K562 (cell line): ENCODE results near the gene MED15. TPM values are rescaled to one million over a fixed set of nuclear protein-coding genes. Genes with fewer than 3 reads are reported as not detected.

ENCODE experiments used
- BRD9 ChIP-seq: fragments of 450-650 bp; IDR thresholded peaks from 2 replicates; pipeline ENCODE4 v1.6.1; 2018; ENCODE audit warnings: low read depth; ENCODE audit not compliant: partially characterized antibody
- CREBBP ChIP-seq: IDR thresholded peaks from one replicate; pipeline ENCODE4 v1.6.1; 2012; ENCODE audit warnings: low read depth, mild to moderate bottlenecking, control low read depth, inconsistent platforms, low read length
- FOXM1 ChIP-seq, 2 experiments: fragments of 450-650 bp in 1 of 2; sonication (generic) in 1 of 2; formaldehyde crosslinking in 1 of 2; IDR thresholded peaks; 2 replicates each; pipeline versions ENCODE4 v1.6.1 to v1.9.0; 2017 to 2022; ENCODE audit warnings: low read depth in 2 of 2, mild to moderate bottlenecking in 2 of 2, missing genetic modification reagents in 1 of 2, moderate library complexity in 1 of 2
- NBN ChIP-seq: fragments of 450-650 bp; IDR thresholded peaks from 2 replicates; pipeline ENCODE4 v1.6.1; 2016; ENCODE audit warnings: low read depth, mild to moderate bottlenecking
- NCOA2 ChIP-seq, 2 experiments: fragments of 450-650 bp; IDR thresholded peaks; 2 replicates each; pipeline ENCODE4 v1.6.1; 2018; ENCODE audit warnings: mild to moderate bottlenecking in 2 of 2, moderate library complexity in 1 of 2; ENCODE audit not compliant: partially characterized antibody in 2 of 2
- RFX7 ChIP-seq: fragments of 250-450 bp; sonication (Bioruptor Pico); IDR thresholded peaks from 2 replicates; pipeline ENCODE4 v1.5.1; 2021; ENCODE audit warnings: mild to moderate bottlenecking
- SNIP1 ChIP-seq: fragments of 450-650 bp; IDR thresholded peaks from 2 replicates; pipeline ENCODE4 v1.7.1; 2017; ENCODE audit warnings: low read depth, mild to moderate bottlenecking
- U2AF1 ChIP-seq: fragments of 200-400 bp; formaldehyde crosslinking; optimal IDR thresholded peaks from 2 replicates; pipeline ENCODE3; 2017; ENCODE audit warnings: mild to moderate bottlenecking, low read depth, low read length, moderate library complexity
- ZFP30 ChIP-seq: fragments of 250-450 bp; sonication (Bioruptor Pico); IDR thresholded peaks from 2 replicates; pipeline ENCODE4 v1.8.0; 2022; ENCODE audit warnings: moderate library complexity, mild to moderate bottlenecking, inconsistent platforms, borderline replicate concordance
- polyA plus RNA-seq, 8 experiments: library from polyadenylated mRNA; depleted of rRNA in 4 of 8; stranded (reverse) in 5 of 8; unstranded in 3 of 8; fragments of >200 nt; fragmentation: Nextera tagmentation in 2 of 8; fragmentation: Illumina TruSeq in 1 of 8; extraction: Ambion mirVana in 2 of 8; extraction: Trizol in 1 of 8; gene quantifications; 2 replicates each; pipeline versions ENCODE4 v1.2.1 to v1.2.3, GENCODE V29; 2011 to 2014; ENCODE audit warnings: inconsistent platforms in 1 of 8, missing spikeins in 1 of 8
- total RNA-seq, 7 experiments: library from RNA; depleted of rRNA in 6 of 7; stranded (reverse); fragments of >200 nt in 6 of 7; fragmentation: Illumina TruSeq in 2 of 7; extraction: Trizol in 2 of 7; gene quantifications; 2 replicates each; pipeline versions ENCODE4 v1.2.1 to v1.2.3, GENCODE V29; 2011 to 2021; ENCODE audit warnings: low replicate concordance in 1 of 7
- TF ChIP-seq, protein P1 (sequence below): fragments of 250-450 bp; sonication (Bioruptor Pico); IDR thresholded peaks from 2 replicates; pipeline ENCODE4 v1.5.0; 2020; ENCODE audit warnings: mild to moderate bottlenecking
- TF ChIP-seq, protein P2 (sequence below): sonication (generic); formaldehyde crosslinking; IDR thresholded peaks from 2 replicates; pipeline ENCODE4 v1.8.0; 2023; ENCODE audit warnings: mild to moderate bottlenecking, missing genetic modification reagents

Gene MED15
- total and polyA plus RNA-seq, 9 of the 15 experiments (the other 6 are each of a cell fraction or from before 2014, with no cell fraction given) = 4.0 to 271 (median 60.1) TPM

DNA sequence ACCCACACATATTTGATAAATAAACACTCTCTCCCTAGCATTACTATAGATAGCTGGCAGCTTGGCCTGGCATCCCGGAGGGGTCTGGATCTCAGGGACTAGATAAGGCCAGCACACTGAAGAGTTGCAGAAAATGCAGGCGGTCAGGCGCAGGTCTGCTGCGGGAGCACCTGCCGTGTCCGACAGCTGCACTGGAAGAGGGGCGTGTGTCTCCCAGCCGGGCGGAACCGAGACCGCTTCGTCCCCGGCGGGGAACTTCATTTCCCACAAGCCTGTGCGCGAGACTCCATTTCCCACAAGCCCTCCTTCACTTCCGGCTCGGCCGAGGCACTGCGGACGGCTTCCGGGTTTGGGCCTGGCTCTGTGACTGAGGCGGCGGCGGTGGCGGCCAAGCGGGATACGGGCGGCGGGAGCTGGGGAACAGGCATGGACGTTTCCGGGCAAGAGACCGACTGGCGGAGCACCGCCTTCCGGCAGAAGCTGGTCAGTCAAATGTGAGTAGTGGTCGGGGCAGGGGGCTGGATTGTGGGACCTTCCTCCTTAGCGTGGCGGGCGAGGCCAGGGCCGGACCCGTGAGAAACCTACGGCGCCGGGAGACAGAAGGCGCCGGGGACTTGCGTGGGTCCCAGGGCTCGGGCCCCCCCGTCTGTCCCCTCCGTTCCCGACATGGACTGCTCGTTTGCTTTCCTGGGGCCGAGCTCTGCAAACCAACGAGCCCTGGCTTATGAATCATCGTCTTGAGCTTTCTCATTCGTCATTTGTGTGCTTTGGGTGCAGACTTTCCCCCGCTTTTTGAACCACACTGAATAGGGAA lies at the start of gene MED15 (continued):
- TF ChIP-seq FOXM1 (IDR thresholded peaks at IDR 0.05; ENCODE audit: low read depth) (no peak), FOXM1 (CRISPR knock-in tag; IDR thresholded peaks at IDR 0.05; ENCODE audit: low read depth) (no peak), ZFP30 (CRISPR knock-in tag) (no peak), CREBBP (no peak), NBN (no peak), BRD9 (no peak), U2AF1 (peak; percentile 99), RFX7 (CRISPR knock-in tag) (0 out of 2 replicates have a peak, but pooled peaks have one; percentile 67), SNIP1 (no peak), NCOA2 (IDR thresholded peaks at IDR 0.05; ENCODE audit: partially characterized antibody in 2 of 2) (no peak)
- TF ChIP-seq, protein P1, sequence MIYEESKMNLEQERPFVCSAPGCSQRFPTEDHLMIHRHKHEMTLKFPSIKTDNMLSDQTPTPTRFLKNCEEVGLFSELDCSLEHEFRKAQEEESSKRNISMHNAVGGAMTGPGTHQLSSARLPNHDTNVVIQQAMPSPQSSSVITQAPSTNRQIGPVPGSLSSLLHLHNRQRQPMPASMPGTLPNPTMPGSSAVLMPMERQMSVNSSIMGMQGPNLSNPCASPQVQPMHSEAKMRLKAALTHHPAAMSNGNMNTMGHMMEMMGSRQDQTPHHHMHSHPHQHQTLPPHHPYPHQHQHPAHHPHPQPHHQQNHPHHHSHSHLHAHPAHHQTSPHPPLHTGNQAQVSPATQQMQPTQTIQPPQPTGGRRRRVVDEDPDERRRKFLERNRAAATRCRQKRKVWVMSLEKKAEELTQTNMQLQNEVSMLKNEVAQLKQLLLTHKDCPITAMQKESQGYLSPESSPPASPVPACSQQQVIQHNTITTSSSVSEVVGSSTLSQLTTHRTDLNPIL (CRISPR knock-in tag) = no peak
- TF ChIP-seq, protein P2, sequence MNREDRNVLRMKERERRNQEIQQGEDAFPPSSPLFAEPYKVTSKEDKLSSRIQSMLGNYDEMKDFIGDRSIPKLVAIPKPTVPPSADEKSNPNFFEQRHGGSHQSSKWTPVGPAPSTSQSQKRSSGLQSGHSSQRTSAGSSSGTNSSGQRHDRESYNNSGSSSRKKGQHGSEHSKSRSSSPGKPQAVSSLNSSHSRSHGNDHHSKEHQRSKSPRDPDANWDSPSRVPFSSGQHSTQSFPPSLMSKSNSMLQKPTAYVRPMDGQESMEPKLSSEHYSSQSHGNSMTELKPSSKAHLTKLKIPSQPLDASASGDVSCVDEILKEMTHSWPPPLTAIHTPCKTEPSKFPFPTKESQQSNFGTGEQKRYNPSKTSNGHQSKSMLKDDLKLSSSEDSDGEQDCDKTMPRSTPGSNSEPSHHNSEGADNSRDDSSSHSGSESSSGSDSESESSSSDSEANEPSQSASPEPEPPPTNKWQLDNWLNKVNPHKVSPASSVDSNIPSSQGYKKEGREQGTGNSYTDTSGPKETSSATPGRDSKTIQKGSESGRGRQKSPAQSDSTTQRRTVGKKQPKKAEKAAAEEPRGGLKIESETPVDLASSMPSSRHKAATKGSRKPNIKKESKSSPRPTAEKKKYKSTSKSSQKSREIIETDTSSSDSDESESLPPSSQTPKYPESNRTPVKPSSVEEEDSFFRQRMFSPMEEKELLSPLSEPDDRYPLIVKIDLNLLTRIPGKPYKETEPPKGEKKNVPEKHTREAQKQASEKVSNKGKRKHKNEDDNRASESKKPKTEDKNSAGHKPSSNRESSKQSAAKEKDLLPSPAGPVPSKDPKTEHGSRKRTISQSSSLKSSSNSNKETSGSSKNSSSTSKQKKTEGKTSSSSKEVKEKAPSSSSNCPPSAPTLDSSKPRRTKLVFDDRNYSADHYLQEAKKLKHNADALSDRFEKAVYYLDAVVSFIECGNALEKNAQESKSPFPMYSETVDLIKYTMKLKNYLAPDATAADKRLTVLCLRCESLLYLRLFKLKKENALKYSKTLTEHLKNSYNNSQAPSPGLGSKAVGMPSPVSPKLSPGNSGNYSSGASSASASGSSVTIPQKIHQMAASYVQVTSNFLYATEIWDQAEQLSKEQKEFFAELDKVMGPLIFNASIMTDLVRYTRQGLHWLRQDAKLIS = no peak
